Lung (tissue), 12 donors: Measurements from ENCODE around the gene CP. TPM values are rescaled to one million over a fixed set of nuclear protein-coding genes. Genes with fewer than 3 reads are reported as not detected.

ENCODE experiments used
- ATAC-seq: fragments of 200-7000 bp; cut with Tn5 transposase; one replicate; pipeline ENCODE4 v1.9.1; 2020; ENCODE audit warnings: moderate number of reproducible peaks; ENCODE audit not compliant: insufficient read depth, low FRiP score
- DNase-seq, 3 donors: peaks; one replicate each; pipeline ENCODE4 v3.0.0-alpha.2; 2013 to 2017
- H3K27ac ChIP-seq, 2 donors: one replicate each; pipeline ENCODE4 v1.5.1; 2013; ENCODE audit warnings: mild to moderate bottlenecking in 2 of 2, moderate library complexity in 2 of 2, control low read depth in 1 of 2, inconsistent platforms in 1 of 2, low read depth in 1 of 2, low read length in 1 of 2
- H3K27me3 ChIP-seq, 3 donors: one replicate each; pipeline ENCODE4 v1.5.1; 2013; ENCODE audit warnings: low read length in 2 of 3; ENCODE audit not compliant: control insufficient read depth in 3 of 3, insufficient read depth in 3 of 3
- H3K36me3 ChIP-seq, 4 donors: one replicate each; pipeline ENCODE4 v1.5.1; 2013; ENCODE audit warnings: low read length in 4 of 4, mild to moderate bottlenecking in 1 of 4, moderate library complexity in 1 of 4; ENCODE audit not compliant: control insufficient read depth in 4 of 4, insufficient read depth in 4 of 4
- H3K4me1 ChIP-seq, 5 donors: one replicate each; pipeline ENCODE4 v1.5.1; 2013; ENCODE audit warnings: low read length in 5 of 5, mild to moderate bottlenecking in 2 of 5, moderate library complexity in 1 of 5; ENCODE audit not compliant: control insufficient read depth in 5 of 5, insufficient read depth in 5 of 5
- H3K4me3 ChIP-seq: one replicate; pipeline ENCODE4 v1.5.1; 2013; ENCODE audit warnings: mild to moderate bottlenecking, control low read depth, moderate library complexity
- H3K9ac ChIP-seq, 2 donors: one replicate each; pipeline ENCODE4 v1.5.1; 2013; ENCODE audit warnings: low read length in 2 of 2, control low read depth in 1 of 2; ENCODE audit not compliant: insufficient read depth in 1 of 2
- H3K9me3 ChIP-seq, 4 donors: one replicate each; pipeline ENCODE4 v1.5.1; 2013; ENCODE audit warnings: low read length in 3 of 4, mild to moderate bottlenecking in 1 of 4, moderate library complexity in 1 of 4; ENCODE audit not compliant: control insufficient read depth in 4 of 4, insufficient read depth in 3 of 4
- CTCF ChIP-seq: IDR thresholded peaks from 2 replicates; pipeline ENCODE4 v1.5.1; 2012; ENCODE audit warnings: mild to moderate bottlenecking; ENCODE audit errors: control extremely low read depth, extremely low read depth
- WGBS, 2 donors: extraction: QIAGEN DNeasy Blood & Tissue Kit; methylation state at CpG; one replicate each; pipeline ENCODE4 v1.1.7; 2013; 5-methylcytosine and 5-hydroxymethylcytosine counted together
- polyA plus RNA-seq, 2 donors: library from polyadenylated mRNA; stranded (reverse); fragments of 200-250 nt; gene quantifications; one replicate each; pipeline ENCODE4 v1.2.1, GENCODE V29; 2013
- total RNA-seq, 2 donors: library from RNA; depleted of rRNA in 1 of 2; stranded (reverse); fragments of >200 nt in 1 of 2; gene quantifications; one replicate each; pipeline ENCODE4 v1.2.1, GENCODE V29; 2014 to 2021
- donor health status: control.
- donor health status: control.
- donor health status: Bipolar disorder and iron deficiency.
- donor health status: healthy.
- donor health status: DM: yes; HTN: yes; CAD: no.

CP gene
- total and polyA plus RNA-seq, 4 donors, result 16.4 to 143 (median 68.5) TPM

DNA sequence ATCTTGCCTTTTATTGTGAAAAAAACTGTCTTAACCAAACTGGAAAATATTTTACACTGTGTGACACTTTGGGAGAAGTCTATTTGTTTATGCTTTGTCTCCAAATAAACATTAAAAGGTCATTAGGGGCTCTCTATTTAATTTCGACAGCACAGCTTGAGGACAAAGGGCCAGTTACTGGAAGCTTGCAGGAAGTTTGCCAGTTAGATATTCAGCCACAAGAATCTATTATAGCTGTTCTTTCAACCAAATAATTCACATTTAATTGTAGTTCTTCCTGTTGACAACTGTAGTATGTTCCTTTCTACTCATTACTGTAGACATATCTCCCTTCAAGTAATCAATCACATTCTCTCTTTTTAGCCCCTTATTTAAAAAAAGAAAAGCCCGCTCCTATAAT lies 6.1 kb downstream of the CP start:
- ATAC-seq (no peak), DNase-seq (peak; percentile 50 to 96 (median 94))
- Histone ChIP-seq H3K36me3 (no peaks in the 10 kb centered on the region), H3K27me3 (peaks cover 0 to 3% (median 3%) of the 10 kb centered on the region in 3 donors), H3K9me3 (no peaks in the 10 kb centered on the region), H3K4me3 (no peak overlapping the region), H3K9ac (no peak overlapping the region), H3K4me1 (peaks cover 0 to 28% (median 13%) of the 10 kb centered on the region in 5 donors), H3K27ac (no peak overlapping the region)
- WGBS, 2 donors, result 59 to 80% methylated on average over 2 of the region's 2 CpGs
- no peak for TF ChIP-seq CTCF

DNA sequence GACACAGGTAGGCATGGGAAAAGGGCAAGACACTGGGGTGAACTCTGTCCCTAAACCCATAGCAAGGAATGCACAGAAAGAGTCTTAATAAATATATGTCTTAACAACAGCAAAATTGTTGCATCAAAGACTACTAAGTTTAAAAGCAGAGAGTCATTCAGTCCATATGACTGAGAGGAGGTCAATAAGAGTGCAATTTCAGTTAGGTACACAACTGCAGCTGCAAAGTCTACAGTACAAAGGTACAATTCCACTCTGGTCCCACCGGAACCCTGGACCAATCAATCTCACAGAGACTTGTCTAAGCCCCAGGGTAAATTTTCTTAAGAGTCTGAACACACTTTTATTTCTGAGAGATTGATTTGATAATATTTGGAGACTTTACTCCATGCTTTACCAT lies 6.9 kb downstream of the CP start:
- ATAC-seq (no peak), DNase-seq (no peak)
- Histone ChIP-seq H3K4me1 (peaks cover 0 to 28% (median 13%) of the 10 kb centered on the region in 5 donors), H3K27me3 (peaks cover 0 to 3% (median 3%) of the 10 kb centered on the region in 3 donors), H3K36me3 (no peaks in the 10 kb centered on the region), H3K9ac (no peak overlapping the region), H3K27ac (no peak overlapping the region), H3K9me3 (no peaks in the 10 kb centered on the region), H3K4me3 (no peak overlapping the region)
- TF ChIP-seq CTCF, result no peak
- 80 to 81% methylated on average over 1 of the region's 1 CpG for WGBS, 2 donors

GRCh38 chr3:149212386-149212785 lies 9.2 kb downstream of the CP start:
- DNase-seq (no peak), ATAC-seq (no peak)
- 73 to 89% methylated on average over 1 of the region's 1 CpG for WGBS, 2 donors

More at GRCh38 chr3:149212386-149212785, 9.2 kb downstream of the CP start:
- H3K36me3 ChIP-seq, result no peaks in the 10 kb centered on the region
- no peaks in the 10 kb centered on the region for H3K9me3 ChIP-seq
- H3K4me1 ChIP-seq, result peaks cover 0 to 26% (median 13%) of the 10 kb centered on the region in 5 donors
- H3K4me3 ChIP-seq, result no peak overlapping the region
- H3K27me3 ChIP-seq, result peaks cover 0 to 3% (median 3%) of the 10 kb centered on the region in 3 donors
- no peak overlapping the region for H3K9ac ChIP-seq
- TF ChIP-seq CTCF, result no peak
- no peak overlapping the region for H3K27ac ChIP-seq
